A549 treated with RU486 at 1 μM for 4 hours (cell line): Measurements from ENCODE around the gene SERPINC1. TPM values are rescaled to one million over a fixed set of nuclear protein-coding genes. Genes with fewer than 3 reads are reported as not detected.

ENCODE experiments used
- total RNA-seq: library from RNA; stranded (reverse); fragments of 200-300 nt; extraction: Qiagen RNA extraction; gene quantifications from 5 replicates; pipeline ENCODE4 v1.2.3, GENCODE V29; 2022; ENCODE audit warnings: low read depth

SERPINC1 gene
- 0.16 to 0.35 TPM (median 0.17 TPM) in 4 of 5 replicates, not detected in the other for total RNA-seq

GRCh38 chr1:173917149-173917548 is at the start of gene SERPINC1:
Gene SERPINC1 (minus strand): TSS chr1:173917327. CDS start chr1:173917259, 68 bp downstream.

GRCh38 chr1:173868266-173869020 is 48.7 kb downstream of the SERPINC1 start, which contains the start of gene ZBTB37:
Gene ZBTB37 (plus strand): TSS chr1:173868380. CDS start chr1:173870226, 1,846 bp downstream.

GRCh38 chr1:173867753-173868265 is 49.3 kb downstream of the SERPINC1 start, which contains the start of gene GAS5:
Gene GAS5 (minus strand): TSS chr1:173867989.

Other genes with a start within 250 kb of the SERPINC1 start
- gene ANKRD45, start 247.5 kb downstream of the SERPINC1 start, total RNA-seq, result 0.13 to 0.34 TPM (median 0.30 TPM) in 3 of 5 replicates, not detected in the others
- gene KLHL20, start 202.3 kb downstream of the SERPINC1 start, total RNA-seq, result 9.5 to 13.9 TPM (median 12.3 TPM) in 5 replicates
- gene DARS2, start 92.7 kb downstream of the SERPINC1 start, total RNA-seq, result 34.3 to 45.3 TPM (median 42.5 TPM) in 5 replicates
- 9.2 to 14.8 TPM (median 13.2 TPM) in 5 replicates for gene CENPL, start 92.4 kb downstream of the SERPINC1 start, total RNA-seq
- 280 to 338 TPM (median 292 TPM) in 5 replicates for gene GAS5, start 49.3 kb downstream of the SERPINC1 start, total RNA-seq
- gene ZBTB37, start 48.9 kb downstream of the SERPINC1 start, total RNA-seq, result 0.73 to 1.5 TPM (median 1.1 TPM) in 5 replicates
- 5.5 to 9.3 TPM (median 6.1 TPM) in 5 replicates for gene RC3H1, start 105.0 kb upstream of the SERPINC1 start, total RNA-seq
- gene RABGAP1L, start 242.2 kb upstream of the SERPINC1 start, total RNA-seq, result 4.6 to 5.8 TPM (median 5.1 TPM) in 5 replicates